Stimulated activated CD4-positive, alpha-beta T cell treated with anti-CD3 and anti-CD28 coated beads, Interleukin-4, amount 100 ng/mL, for 24 hours (primary cell): Measurements from ENCODE around the gene NLRC5.

Experiments used
- DNase-seq: peaks from one replicate; pipeline ENCODE4 v3.0.0-alpha.2; 2020

The NLRC5 gene

DNA sequence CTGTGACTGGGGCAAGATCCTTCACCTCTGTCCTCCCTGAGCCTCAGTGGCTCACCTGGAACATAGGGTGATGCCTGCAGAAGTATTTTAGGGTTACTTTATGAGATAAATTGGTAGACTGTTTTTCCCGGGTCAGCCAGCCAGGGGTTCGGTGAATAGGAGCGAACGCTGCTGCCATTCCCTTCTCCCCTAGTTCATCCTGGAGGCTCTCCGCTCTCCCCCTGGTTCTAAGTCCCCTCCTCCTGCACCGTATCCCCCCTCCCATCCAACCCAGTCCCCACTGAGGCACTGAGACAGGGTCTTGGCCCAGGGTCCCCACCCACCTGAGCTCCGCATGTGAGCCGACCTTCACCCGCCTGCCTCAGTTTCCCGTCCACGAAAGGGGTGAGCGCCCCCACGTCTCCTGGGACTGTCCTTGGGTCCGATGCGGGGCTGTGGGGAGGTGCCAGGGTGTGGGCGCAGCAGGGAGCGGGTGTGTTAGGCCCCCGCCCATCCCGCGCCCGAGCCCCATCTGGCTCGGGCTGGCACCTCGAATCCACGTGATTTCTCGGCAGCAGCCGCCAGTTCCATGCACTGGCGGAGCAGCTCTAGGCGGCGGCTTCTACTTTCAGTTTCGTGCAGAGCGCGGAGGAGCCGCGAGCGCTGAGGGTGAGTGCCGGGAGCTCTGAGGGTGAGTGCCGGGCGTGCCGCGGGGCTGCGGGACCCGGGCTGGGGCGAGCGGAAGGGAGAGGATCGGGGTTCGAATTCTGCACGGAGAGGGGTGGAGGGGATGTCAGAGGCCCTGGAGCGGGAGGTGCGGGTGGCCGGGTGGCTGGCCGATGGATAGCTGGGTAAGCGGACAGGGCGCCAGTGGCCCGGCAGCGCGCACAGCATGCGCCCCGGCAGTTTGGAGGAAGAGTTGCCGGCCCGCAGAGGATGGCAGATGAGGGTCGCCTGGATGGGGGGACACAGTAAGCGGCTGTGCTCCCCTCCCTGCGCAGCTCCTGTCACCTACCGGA is at the start of gene NLRC5:
TSS of gene NLRC5 (plus strand) at position 610 of the 998 bp plus-strand sequence. CDS start 31,156 bp downstream, outside the sequence.
- peak; percentile 94 for DNase-seq

DNA sequence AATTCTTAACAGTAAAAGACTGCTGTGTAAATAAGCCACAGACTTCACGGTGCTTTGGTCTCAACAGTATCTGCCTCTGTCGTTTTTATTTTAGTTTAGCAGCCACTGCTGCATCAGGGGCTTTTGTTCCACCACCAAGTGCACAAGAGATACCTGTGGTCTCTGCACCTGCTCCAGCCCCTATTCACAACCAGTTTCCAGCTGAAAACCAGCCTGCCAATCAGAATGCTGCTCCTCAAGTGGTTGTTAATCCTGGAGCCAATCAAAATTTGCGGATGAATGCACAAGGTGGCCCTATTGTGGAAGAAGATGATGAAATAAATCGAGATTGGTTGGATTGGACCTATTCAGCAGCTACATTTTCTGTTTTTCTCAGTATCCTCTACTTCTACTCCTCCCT is 49.6 kb upstream of the NLRC5 start:
- DNase-seq = no peak

- DNase-seq = no peak
Measured at GRCh38 chr16:56941092-56941491, 48.3 kb upstream of the NLRC5 start.

DNA sequence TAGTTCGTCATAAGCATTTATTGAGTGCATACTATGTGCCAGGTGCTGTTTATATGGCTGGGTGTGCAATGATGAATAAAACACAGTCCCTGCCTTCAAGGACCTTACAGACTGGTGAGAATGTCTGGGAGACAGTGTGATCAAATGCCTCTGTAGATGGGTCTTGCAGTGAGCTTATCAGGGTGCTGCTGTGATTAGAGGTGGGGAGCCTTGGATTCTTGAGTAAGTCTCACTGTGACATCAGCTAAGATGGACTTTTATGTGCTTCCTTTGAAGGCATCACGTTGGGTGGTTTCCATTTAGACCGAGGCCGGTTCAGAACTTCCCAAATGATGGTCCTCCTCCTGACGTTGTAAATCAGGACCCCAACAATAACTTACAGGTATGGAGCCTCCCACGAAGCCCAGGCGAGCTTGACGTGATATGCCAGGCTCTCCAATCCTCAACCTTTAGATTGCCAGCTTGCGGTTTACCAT is 47.5 kb upstream of the NLRC5 start:
- DNase-seq = no peak

DNA sequence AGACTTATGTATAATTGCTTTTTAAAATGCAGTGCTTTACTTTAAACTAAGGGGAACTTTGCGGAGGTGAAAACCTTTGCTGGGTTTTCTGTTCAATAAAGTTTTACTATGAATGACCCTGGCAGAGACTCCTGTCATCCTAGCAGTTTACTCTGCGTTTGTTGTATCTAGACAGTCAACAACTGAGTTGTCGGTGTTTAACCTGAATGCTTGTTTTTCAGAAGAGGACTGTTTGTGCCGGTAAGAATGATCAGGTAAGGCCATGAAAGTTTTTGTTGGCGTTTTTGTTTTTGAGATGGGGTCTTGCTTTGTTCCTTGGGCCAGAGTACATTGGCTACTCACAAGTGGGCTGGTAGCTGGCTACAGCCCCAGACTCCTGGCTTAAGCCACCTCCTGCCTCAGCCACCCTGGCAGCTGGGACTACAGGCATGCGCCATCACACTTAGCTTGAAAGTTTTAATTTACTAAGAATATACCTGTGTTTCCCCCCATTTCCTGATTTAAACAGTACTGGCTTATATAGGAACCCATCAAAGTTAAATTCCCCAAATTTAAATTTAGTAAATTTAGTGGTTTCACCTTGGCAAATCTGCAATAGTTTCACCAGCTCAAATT is 45.5 kb upstream of the NLRC5 start:
- DNase-seq = no peak

- peak; percentile 36 for DNase-seq
Measured at GRCh38 chr16:56944954-56945839, 44.2 kb upstream of the NLRC5 start.

DNA sequence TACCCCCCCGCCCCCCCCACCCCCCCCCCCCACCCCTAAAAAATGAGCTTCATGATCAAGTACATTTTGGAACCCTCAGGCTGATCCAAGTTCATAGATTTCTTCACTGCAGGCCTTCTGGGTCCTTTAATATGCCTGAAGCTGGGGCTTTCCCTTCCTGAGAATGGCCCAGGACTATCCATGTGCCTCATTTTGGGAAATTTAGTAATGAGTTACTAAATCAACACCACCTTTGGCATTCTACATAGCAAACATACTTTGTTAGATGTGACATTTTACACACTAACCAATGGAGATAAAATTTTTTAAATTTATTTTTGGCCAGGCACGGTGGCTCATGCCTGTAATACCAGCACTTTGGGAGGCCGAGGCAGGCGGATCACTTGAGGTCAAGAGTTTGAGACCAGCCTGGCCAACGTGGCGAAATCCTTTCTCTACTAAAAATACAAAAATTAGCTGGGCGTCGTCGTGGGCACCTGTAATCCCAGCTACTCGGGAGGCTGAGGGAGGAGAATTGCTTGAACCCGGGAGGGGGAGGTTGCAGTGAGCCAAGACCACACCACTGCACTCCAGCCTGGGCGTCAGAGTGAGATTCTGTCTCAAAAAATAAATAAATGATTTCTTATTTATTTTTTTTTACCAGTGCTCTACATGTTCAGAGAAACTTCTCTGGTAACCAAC is 43.4 kb upstream of the NLRC5 start:
- DNase-seq = no peak

DNA sequence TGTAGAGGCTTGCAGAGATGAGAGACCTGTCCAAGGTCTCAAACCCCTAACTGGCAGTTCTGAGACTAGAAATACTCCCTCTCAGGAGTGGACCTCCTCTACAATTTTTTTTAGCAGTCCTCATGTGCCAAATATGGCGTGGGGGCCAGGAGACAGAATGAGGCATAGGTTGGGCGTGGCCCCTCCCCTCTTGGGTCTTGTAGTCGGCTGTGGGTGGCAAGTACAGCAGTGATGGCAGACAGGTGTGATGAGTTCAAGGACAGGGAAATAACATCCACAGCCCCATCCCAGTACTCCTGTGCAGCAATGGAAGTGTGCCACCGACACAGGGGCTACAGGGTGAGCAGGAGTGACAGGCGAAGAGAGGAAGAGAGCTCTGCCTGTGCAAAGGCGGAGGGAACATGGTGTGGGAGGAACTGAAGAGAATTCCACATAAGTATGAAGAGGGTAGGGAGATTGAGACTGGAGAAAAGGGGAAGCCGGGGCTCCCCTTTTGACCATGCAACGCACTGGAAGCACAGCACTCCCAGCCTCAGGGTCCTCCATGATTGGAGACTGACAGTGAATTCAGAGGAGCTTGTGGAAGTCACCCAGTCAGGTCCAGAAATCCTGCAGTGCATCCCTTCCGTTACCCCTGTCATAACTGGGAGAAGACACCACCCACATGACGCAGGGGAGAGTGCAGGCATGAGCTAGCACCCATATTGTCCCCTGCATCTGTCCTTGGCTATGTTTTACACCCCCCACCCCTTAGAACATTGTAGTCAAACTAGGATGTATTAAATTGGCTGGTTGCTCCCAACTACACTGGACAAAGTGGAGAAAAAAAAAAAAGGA is 42.4 kb upstream of the NLRC5 start:
- DNase-seq = no peak

- no peak for DNase-seq
Measured at GRCh38 chr16:56947604-56947995, 41.8 kb upstream of the NLRC5 start.

GRCh38 chr16:56948234-56948633 is 41.1 kb upstream of the NLRC5 start:
- DNase-seq = no peak

- DNase-seq = no peak
Measured at GRCh38 chr16:56950051-56950450, 39.3 kb upstream of the NLRC5 start.

DNA sequence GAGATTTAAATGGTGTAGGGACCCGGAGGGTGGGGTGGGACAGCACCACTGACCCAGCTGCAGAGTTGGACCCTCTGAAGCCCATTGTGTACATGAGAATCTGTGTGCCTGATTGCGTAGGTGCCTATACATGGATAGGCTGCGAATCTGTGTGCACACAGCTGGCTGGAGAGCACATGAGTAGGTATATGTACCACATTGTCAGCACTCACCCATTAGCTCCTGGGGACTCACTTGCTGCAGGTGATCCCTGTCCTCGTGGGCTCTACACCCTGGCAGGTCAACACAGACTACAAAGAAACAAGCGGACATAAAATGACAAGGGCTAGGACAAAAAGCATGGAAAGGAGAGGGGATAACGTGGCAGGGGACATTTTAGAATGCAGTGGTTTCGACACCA is 38.9 kb upstream of the NLRC5 start:
- no peak for DNase-seq

DNA sequence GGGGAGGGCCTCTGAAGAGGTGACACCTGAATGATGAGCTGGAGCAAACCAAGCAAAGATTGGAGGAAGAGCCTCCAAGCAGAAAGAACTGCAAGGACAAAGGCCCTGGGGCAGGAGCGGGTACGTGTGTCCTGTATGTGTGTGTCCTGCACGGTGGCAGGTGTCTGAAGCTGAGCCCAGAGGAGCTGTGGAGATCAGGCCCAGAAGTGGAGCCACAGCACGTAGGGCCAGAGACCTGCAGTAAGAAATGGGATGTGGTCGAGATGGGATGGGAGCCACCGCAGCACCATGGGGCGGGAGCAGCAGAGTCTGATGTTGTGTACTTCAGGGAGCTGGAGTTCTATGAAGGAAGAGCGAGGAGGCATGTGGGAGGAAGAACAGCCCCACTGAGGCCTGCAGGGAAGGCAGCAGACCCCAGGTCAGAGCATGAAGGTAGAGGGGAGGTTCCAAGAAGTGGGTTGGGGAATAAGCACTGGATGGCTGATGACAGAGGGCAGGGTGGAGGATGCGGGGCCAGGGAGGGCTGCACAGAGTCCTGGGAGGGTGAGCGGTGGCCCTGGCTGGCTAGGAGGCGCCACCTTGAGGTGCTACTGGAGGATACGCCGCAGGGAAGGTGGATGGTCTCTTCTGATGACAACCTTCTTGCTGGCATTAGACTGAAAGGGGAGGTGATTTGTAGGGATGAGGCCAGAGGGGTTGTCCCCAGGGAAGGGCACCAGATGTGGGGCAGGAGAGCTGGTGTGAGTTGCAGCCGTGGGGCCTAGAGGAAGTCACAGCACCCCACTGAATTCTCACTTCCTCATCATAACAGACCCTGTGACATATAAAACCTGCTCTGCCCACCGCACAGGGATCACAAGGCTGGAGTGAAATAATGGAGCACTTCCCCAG is 38.2 kb upstream of the NLRC5 start:
- DNase-seq = peak; percentile 64

DNA sequence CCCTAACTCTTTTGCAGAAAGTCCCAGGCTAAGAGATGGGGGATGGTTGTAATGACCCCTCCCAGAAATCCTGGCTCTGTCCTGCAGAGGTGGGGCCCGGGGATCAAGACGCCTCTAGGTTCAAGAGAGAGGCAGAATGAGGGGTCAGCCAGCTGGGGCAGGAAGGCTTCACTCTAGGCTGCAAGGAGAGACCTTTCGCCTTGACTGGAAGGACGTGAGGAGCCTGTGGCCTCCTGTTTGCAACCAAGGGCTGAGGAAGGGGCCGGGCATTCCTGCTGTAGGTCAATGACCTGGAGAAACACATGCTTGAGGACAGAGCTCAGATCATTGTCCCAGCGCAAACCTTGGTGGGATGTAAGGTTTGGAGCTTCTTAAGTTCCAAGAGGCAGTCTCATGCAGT is 36.4 kb upstream of the NLRC5 start:
- DNase-seq = no peak

GRCh38 chr16:56956076-56956475 is 33.3 kb upstream of the NLRC5 start:
- DNase-seq = no peak

- no peak for DNase-seq
Measured at GRCh38 chr16:56956756-56957155, 32.6 kb upstream of the NLRC5 start.

DNA sequence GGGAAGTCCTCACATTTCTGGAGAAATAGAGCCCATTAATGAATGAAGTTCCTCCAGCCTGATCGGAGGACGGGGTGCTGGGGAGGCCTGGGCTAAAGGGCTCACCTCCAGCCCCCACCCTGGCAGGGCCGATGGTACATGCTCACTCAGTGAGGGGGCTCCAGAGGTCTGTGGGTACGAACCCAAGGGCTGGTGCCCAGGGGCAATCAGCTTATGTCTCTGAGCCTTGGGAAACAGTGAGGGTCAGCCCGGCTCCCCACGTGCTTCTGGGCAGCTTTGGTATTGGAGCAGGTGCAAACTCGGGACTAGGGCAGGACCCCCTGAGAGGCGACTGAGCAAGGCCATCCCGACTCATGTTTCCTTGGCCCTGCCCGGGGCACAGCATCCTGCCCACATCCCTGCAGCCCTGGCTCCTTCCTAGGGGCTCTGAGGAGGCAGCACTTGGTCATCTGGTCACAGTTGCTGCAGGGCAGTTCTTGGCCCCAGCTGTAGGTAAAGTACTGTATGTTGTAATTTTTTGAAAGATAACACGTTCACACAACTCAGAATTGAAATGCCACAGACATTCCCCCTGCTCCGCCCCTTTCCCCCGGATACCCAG is 28.6 kb upstream of the NLRC5 start:
- no peak for DNase-seq

DNA sequence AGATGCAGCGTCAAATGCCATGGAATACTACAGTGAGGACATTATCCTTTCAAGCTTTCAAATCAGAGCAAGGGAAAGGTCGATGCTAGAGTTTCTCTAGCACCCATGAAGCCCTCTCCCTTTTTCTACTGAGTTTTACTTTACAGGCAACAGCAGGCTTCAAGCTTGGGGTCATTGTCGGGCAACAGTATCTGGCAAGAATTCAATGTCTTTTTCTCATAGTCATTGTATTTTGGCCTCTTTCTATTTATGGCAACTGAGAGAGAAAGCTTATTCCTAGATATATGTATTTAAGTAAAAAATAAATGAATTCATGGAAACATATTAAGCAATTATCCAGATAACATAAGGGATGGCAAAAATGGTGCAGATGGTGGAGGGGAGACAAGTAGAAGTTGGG is 28.0 kb upstream of the NLRC5 start:
- DNase-seq = no peak

DNA sequence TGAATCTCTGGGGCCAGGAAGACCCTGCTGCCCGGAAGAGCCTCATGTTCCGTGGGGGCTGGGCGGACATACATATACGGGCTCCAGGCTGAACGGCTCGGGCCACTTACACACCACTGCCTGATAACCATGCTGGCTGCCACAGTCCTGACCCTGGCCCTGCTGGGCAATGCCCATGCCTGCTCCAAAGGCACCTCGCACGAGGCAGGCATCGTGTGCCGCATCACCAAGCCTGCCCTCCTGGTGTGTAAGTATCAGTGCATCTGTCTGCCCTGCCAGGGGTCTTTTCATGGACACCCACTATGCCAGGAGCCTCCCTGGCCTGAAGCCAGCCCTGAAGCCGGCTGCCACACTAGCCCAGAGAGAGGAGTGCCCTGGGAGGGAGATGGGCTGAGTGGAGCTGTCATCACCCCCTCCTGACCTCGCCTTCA is 27.5 kb upstream of the NLRC5 start, which contains the start of gene CETP:
TSS of gene CETP (plus strand) at position 100 of the 431 bp plus-strand sequence. CDS start at position 130, 30 bp downstream.
- no peak for DNase-seq
